ENCODE data around the gene STK38L. TPM values are rescaled to one million over a fixed set of nuclear protein-coding genes. Genes with fewer than 3 reads are reported as not detected.
"Not testable (repeated sequence)": the region's sequence is repeated elsewhere in the genome, so short reads cannot be mapped to it uniquely, and the experiment has no call there.

STK38L gene
- total RNA-seq, 1 experiment from 2014 or later, result 19.4 TPM

- no peak for DNase-seq (ENCODE audit: extremely low read depth, low read depth)
Measured at GRCh38 chr12:27221625-27222387, 22.3 kb upstream of the STK38L start.

GRCh38 chr12:27226407-27226929, 17.6 kb upstream of the STK38L start:
- no peak for DNase-seq (ENCODE audit: extremely low read depth, low read depth)

- no peak for DNase-seq (ENCODE audit: extremely low read depth, low read depth)
Measured at GRCh38 chr12:27229367-27229766, 14.7 kb upstream of the STK38L start.

DNA sequence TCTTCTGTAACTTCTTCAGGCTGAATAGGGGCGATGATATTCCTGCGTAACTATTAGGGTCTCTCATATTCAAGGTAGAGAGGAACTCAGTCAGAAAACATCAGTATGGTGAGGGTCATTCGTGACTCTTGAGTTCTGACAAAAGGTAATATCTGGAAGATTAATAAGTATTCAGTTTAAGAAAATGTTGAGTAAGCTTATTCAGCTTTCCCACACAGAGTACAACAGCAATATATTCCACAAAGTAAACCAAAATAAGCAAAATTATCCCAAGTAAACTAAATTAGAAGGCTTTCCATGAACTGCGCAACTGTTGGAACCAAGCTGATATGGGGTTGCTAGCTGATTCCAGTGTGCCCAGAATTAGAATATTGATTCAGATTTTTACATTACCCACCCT, 12.7 kb upstream of the STK38L start:
- not testable (repeated sequence) for DNase-seq (ENCODE audit: extremely low read depth, low read depth)

- DNase-seq (ENCODE audit: extremely low read depth, low read depth), result no peak
Measured at GRCh38 chr12:27233814-27234213, 10.3 kb upstream of the STK38L start.

DNA sequence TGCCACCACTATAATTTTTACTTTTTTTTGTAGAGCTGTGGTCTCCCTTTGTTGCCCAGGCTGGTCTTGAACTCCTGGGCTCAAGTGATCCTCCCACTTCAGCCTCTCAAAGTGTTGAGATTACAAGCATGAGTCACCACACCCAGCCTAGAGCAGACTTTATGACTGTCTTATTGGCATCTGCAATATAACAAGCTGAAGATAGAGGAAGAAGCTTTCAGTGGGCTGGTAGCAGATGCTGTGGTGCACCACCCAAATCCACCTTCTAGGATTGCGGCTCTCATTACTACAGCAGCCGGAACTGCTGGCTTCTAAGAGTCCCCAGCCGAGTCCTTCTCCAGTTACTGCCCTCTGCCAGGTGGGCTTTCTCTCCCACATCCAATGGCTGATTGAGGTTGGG, 7.6 kb upstream of the STK38L start:
- DNase-seq (ENCODE audit: extremely low read depth, low read depth), result no peak

DNA sequence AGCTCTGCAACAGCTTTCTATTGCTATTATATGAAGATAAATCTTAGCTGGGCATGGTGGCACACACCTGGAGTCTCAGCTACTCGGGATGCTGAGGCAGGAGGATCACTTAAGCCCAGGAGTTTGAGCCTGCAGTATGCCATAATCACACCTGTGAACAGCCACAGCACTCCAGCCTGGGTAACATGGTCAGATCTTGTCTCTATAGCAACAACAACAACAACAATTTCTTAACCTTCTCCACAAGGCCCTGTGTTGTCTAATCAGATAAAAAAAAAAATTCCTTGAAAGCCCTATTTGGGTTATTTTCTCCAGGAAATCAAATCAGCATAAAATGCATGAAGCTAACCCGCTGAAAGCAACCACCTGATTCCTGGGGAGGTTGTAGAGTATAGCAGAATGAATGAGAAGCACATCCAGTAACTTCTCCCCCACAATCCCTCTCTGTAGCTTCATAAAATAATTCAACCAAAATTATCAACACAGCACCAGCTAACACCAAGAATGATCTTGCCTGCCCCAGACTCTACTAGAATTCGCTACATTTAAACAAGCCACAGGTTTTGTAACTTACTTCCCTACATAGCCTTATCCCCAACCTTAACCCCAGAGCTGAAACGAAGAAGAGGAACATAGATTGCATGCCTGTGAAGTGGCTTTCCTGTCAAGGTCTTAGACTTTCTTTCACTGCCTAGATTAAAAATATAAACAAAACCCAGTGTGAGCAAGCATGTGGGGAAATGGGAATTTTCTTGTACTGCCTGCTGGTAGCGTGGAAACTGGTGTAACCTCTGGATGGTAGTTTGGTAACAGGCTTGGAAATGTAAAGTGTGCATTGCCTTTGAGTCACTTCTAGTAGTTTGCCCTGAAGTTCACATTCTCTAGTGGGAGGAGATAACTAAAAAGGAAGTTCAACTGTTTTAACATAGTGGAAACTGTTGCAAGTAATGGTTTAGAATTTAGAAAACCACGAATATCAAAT, 6.0 kb upstream of the STK38L start:
- DNase-seq (ENCODE audit: extremely low read depth, low read depth), result no peak

- DNase-seq (ENCODE audit: extremely low read depth, low read depth), result no peak
Measured at GRCh38 chr12:27243006-27243405, 1.1 kb upstream of the STK38L start.

DNA sequence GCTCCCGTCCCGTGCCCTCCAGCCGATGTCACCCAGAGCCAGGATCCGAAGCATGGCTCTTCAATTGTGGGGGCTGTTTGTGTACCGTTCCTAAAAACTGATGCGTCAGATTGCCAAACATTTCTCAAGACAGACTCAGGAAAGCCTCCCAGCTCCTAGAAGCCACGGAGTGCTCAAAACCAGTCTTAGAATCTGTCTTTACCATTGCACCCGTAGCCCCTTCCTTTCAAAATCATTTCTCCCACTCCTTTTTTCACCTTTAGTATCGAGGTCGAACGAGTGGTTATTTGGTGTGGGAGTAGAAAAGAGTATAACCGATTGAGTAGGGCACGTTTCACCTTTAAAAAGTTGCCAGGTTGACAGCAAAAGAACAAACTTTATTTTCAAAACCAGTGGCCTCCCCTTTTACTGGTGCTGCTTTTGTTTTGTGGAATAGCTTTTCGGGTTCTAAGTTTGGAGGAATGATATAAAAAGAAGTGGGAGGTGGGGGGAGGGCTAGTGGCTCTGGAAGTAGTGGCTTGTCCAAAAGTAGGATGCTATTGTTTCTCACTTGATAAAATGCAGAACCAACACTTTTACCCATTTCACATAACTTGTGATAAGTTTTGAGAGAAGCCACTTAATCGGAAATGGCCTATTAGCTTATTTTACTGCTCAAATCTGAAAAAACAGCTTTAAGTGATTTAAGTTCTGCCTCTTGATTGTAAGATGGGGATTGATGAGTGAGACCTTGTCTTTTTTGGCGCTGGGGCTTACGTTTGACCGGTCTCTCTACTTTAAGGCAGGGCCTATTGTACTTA, 803 bp downstream of the STK38L start:
- no peak for DNase-seq (ENCODE audit: extremely low read depth, low read depth)

DNA sequence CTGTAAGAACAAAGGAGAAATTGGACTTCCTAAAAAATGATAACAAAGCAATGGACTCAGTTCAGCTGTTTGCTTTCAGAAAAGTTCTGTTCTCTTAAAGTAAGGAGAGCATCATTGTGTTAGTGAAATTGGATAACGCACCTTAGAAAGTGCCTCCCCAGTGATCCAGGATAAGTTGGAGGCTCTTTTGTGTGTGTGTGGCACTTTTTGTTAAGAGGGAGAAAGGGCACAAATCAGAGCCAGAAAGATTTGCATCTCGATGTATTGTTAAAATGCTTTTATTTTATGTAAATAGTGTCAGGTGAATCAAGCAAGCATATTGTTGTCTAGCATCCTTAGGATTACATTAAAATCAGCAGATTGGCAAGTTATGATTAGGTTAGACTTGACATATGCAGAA, 2.1 kb downstream of the STK38L start:
- no peak for DNase-seq (ENCODE audit: extremely low read depth, low read depth)

GRCh38 chr12:27246774-27247173, 2.7 kb downstream of the STK38L start:
- no peak for DNase-seq (ENCODE audit: extremely low read depth, low read depth)

GRCh38 chr12:27252934-27253333, 8.8 kb downstream of the STK38L start:
- DNase-seq (ENCODE audit: extremely low read depth, low read depth), result no peak

DNA sequence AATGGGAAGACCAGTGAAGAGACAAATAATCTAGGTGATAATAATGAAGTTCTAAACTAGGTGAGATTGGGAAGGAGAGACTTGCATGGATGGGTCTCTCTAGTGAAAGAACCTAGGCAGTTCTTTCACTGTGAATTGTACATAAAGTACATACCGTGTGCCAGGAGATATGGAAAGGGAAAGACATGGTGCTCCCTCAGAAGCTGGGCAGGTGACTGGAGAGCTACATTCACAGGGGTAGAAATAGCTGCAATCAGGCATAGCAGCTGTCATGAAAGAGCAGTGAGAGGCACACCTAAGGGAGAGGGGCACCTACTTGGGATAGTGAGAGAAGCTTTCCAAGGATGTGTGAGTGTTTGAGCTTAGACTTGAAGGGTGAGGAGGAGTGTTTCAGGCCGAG, 9.3 kb downstream of the STK38L start:
- DNase-seq (ENCODE audit: extremely low read depth, low read depth), result no peak

- no peak for DNase-seq (ENCODE audit: extremely low read depth, low read depth)
Measured at GRCh38 chr12:27255806-27256205, 11.7 kb downstream of the STK38L start.

GRCh38 chr12:27257104-27257843, 13.2 kb downstream of the STK38L start:
- no peak for DNase-seq (ENCODE audit: extremely low read depth, low read depth)

DNA sequence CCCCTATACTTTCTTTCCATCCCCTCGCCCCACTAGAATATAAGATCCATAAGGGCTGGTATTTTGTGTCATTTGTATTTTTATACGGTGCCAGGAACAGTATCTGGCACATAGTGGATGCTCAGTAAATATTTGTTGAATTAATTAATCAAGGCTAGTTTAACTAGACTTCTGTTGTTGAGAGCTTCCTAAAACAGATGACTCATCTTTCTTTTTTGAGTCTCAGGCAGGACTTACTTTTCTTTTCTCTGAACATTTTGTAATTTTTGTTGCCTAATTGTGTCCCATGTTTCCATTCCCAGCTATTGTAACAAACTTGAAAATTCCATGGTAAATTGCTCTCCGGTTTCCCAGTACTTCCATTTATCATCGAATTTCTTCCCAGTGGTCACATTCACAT, 16.7 kb downstream of the STK38L start:
- no peak for DNase-seq (ENCODE audit: extremely low read depth, low read depth)

- DNase-seq (ENCODE audit: extremely low read depth, low read depth), result no peak
Measured at GRCh38 chr12:27261866-27262265, 17.8 kb downstream of the STK38L start.

- no peak for DNase-seq (ENCODE audit: extremely low read depth, low read depth)
Measured at GRCh38 chr12:27270148-27270547, 26.1 kb downstream of the STK38L start.

- DNase-seq (ENCODE audit: extremely low read depth, low read depth), result no peak
Measured at GRCh38 chr12:27271206-27271605, 27.1 kb downstream of the STK38L start.

All from NCI-H460 (cell line).